B cell (primary cell): ENCODE results near the gene HSH2D.

Experiments
- CTCF ChIP-seq: fragments of 200-600 bp; IDR thresholded peaks from one replicate; pipeline ENCODE4 v1.8.0; 2022; ENCODE audit warnings: antibody characterized with exemption, mild to moderate bottlenecking
- EZH2 ChIP-seq: IDR thresholded peaks from 2 replicates; pipeline ENCODE4 v1.6.1; 2012; ENCODE audit warnings: borderline replicate concordance, low read depth, mild to moderate bottlenecking, moderate library complexity, low read length; ENCODE audit not compliant: insufficient read depth, poor library complexity, severe bottlenecking

DNA sequence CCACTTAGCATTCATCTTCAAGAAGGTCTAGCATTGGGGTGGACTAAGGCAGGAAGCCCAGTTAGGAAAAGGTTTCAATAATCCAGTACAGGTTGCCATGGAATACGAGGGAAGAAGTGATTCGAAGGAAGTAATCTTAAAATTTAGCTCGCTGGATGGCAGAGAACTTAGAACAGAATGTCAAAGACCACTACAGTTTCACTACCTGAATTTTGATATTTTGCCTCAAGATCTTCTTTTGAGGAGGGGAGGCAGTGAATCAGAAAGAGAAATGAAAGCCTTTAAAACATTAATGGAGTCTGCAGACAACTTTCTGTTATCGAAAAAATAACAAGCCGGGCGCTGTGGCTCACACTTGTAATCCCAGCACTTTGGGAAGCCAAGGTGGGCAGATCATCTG, 38.8 kb upstream of the HSH2D start:
- TF ChIP-seq CTCF: no peak
- no peak for TF ChIP-seq EZH2
